GM23338 (cell line): ENCODE data around the gene NPM3. TPM values are rescaled to one million over a fixed set of nuclear protein-coding genes. Genes with fewer than 3 reads are reported as not detected.

Experiments
- ATAC-seq: fragments of 200-7000 bp; cut with Tn5 transposase; 3 replicates; pipeline ENCODE4 v1.9.1; 2020
- DNase-seq: peaks from one replicate; pipeline ENCODE4 v3.0.0-alpha.2; 2015; ENCODE audit warnings: low spot score
- H2AFZ ChIP-seq: fragments of 200-600 bp; sonication (generic); 2 replicates; pipeline ENCODE4 v1.8.0; 2016; ENCODE audit warnings: antibody characterized with exemption, mild to moderate bottlenecking, moderate library complexity
- H3F3A ChIP-seq: fragments of 200-600 bp; sonication (generic); replicated peaks from 2 replicates; pipeline ENCODE4 v1.8.0; 2017; ENCODE audit warnings: antibody characterized with exemption, mixed run types, low read depth
- H3K27ac ChIP-seq: fragments of 200-600 bp; sonication (generic); 2 replicates; pipeline ENCODE4 v1.6.1; 2016; ENCODE audit warnings: low read depth
- H3K27me3 ChIP-seq: fragments of 200-600 bp; sonication (generic); 2 replicates; pipeline ENCODE4 v1.8.0; 2016; ENCODE audit warnings: mild to moderate bottlenecking, mixed run types, moderate library complexity; ENCODE audit not compliant: insufficient read depth
- H3K36me3 ChIP-seq: fragments of 200-600 bp; sonication (generic); 2 replicates; pipeline ENCODE4 v1.8.0; 2016; ENCODE audit warnings: mild to moderate bottlenecking; ENCODE audit not compliant: insufficient read depth
- H3K4me1 ChIP-seq: fragments of 200-600 bp; sonication (generic); 2 replicates; pipeline ENCODE4 v1.8.0; 2016; ENCODE audit warnings: mild to moderate bottlenecking, moderate library complexity; ENCODE audit not compliant: insufficient read depth
- H3K4me2 ChIP-seq: fragments of 200-600 bp; sonication (generic); 2 replicates; pipeline ENCODE4 v1.7.1; 2017; ENCODE audit warnings: mixed run types
- H3K4me3 ChIP-seq: fragments of 200-600 bp; sonication (generic); 2 replicates; pipeline ENCODE4 v1.6.1; 2016; ENCODE audit warnings: mixed run types
- H3K79me2 ChIP-seq: fragments of 200-600 bp; sonication (generic); replicated peaks from 2 replicates; pipeline ENCODE4 v1.8.0; 2017; ENCODE audit warnings: mild to moderate bottlenecking; ENCODE audit not compliant: insufficient read depth
- H3K9me2 ChIP-seq: fragments of 200-600 bp; sonication (generic); 2 replicates; pipeline ENCODE4 v1.8.0; 2017; ENCODE audit not compliant: insufficient read depth
- H4K20me1 ChIP-seq: fragments of 200-600 bp; sonication (generic); replicated peaks from 2 replicates; pipeline ENCODE4 v1.8.0; 2017; ENCODE audit warnings: mild to moderate bottlenecking; ENCODE audit not compliant: insufficient read depth
- H3K27ac Mint-ChIP-seq: 2 replicates; pipeline ENCODE4 v1.8.0; 2020; ENCODE audit warnings: inconsistent platforms, mild to moderate bottlenecking, moderate library complexity, mixed read lengths
- H3K27me3 Mint-ChIP-seq: 3 replicates; pipeline ENCODE4 v1.8.0; 2022; ENCODE audit warnings: low read depth, mild to moderate bottlenecking, moderate library complexity, mixed read lengths, inconsistent platforms; ENCODE audit not compliant: insufficient read depth, poor library complexity
- H3K36me3 Mint-ChIP-seq: 3 replicates; pipeline ENCODE4 v1.8.0; 2021; ENCODE audit warnings: low read depth, mild to moderate bottlenecking, inconsistent platforms, moderate library complexity, mixed read lengths
- H3K4me1 Mint-ChIP-seq: 3 replicates; pipeline ENCODE4 v1.8.0; 2020; ENCODE audit warnings: mild to moderate bottlenecking, inconsistent platforms, mixed read lengths
- H3K4me3 Mint-ChIP-seq: 3 replicates; pipeline ENCODE4 v1.8.0; 2021; ENCODE audit warnings: moderate library complexity, mild to moderate bottlenecking, inconsistent platforms, mixed read lengths
- H3K9me3 Mint-ChIP-seq: 3 replicates; pipeline ENCODE4 v1.8.0; 2020; ENCODE audit warnings: moderate library complexity, mild to moderate bottlenecking, inconsistent platforms, mixed read lengths
- EZH2 ChIP-seq: fragments of 200-600 bp; sonication (generic); IDR thresholded peaks from one replicate; pipeline ENCODE4 v1.8.0; 2017; ENCODE audit warnings: antibody characterized with exemption, mild to moderate bottlenecking, low read depth; ENCODE audit not compliant: unreplicated experiment
- JUNB ChIP-seq: IDR thresholded peaks from one replicate; pipeline ENCODE4 v1.6.1; 2016; ENCODE audit warnings: antibody characterized with exemption; ENCODE audit not compliant: unreplicated experiment
- NANOG ChIP-seq: IDR thresholded peaks from 2 replicates; pipeline ENCODE4 v1.6.1; 2016; ENCODE audit warnings: antibody characterized with exemption, borderline replicate concordance
- STAT1 ChIP-seq: IDR thresholded peaks from one replicate; pipeline ENCODE4 v1.6.1; 2016; ENCODE audit warnings: antibody characterized with exemption; ENCODE audit not compliant: unreplicated experiment
- ZNF331 ChIP-seq: fragments of 250-450 bp; sonication (Bioruptor Pico); IDR thresholded peaks from 2 replicates; pipeline ENCODE4 v1.5.0; 2020; ENCODE audit warnings: low read depth, mild to moderate bottlenecking, moderate library complexity
- polyA plus RNA-seq: library from polyadenylated mRNA; unstranded; fragments of >200 nt; fragmentation: Nextera tagmentation; extraction: Ambion mirVana; gene quantifications from 2 replicates; pipeline ENCODE4 v1.2.1, GENCODE V29; 2016
- total RNA-seq: library from RNA; depleted of rRNA; stranded (reverse); fragments of >200 nt; shearing (Covaris generic); gene quantifications from 2 replicates; pipeline ENCODE4 v1.2.3, GENCODE V29; 2014
- TF ChIP-seq, protein P1 (sequence below): IDR thresholded peaks from one replicate; pipeline ENCODE4 v1.6.1; 2018; ENCODE audit warnings: antibody characterized with exemption; ENCODE audit not compliant: unreplicated experiment
- TF ChIP-seq, protein P2 (sequence below): fragments of 250-450 bp; sonication (Bioruptor Pico); IDR thresholded peaks from 2 replicates; pipeline ENCODE4 v1.5.0; 2020; ENCODE audit warnings: mild to moderate bottlenecking, moderate library complexity

Gene NPM3
- total and polyA plus RNA-seq, 2 experiments from 2014 or later, result 31.5 to 258 TPM

DNA sequence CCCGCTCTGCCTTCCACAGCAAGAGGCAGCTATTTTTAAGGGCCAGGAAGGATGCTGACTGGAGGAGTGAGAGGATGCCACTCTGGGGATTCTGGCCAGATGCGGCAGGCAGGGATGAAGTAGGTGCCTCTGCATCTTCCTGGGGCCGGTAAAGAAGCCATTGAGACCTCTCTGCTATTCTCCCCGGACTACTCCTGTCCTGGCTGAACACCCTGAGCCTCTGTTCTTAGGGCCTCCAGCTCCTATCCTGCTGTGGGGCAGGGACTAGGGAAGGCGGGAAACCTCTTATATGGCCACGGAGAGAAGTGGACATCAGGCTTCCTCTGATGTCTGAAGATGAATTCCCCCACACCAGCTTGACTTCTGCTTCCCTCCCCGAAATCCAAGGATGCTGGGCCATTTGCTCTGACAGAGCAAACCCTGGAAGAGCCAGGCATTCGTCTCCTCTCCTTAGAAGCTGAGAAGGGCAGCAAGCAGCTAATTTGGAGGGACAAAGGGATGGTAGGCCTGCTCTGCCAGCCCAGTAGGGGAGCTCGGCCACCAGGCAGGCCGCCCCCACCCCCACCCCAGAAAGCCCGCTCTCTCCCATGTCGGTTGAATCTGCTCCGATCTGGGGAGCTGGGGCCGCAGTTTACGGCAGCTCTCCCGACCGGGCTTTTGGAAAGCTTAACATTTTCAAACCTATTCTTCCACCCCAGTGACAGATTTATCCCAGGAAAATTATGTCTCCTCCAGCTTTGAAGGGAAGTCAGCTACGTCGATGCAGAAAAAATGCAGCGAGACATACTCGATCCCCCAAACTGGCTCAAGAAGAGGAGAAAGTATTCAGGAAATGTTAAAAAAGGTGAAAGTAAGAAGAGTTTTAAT, 10.1 kb downstream of the NPM3 start:
- Histone ChIP-seq H3K4me3 (peak overlapping the region; percentile 57), H3K79me2 (no peaks in the 10 kb centered on the region), H3K27ac (no peak overlapping the region), H2AFZ (no peak overlapping the region), H3K9me2 (no peaks in the 10 kb centered on the region), H3K36me3 (no peaks in the 10 kb centered on the region), H3K4me1 (peaks cover 41% of the 10 kb centered on the region), H3K27me3 (peaks cover 64% of the 10 kb centered on the region), H3K4me2 (peak overlapping the region; percentile 90), H3F3A (peaks cover 11% of the 10 kb centered on the region), H4K20me1 (no peaks in the 10 kb centered on the region)
- Mint-ChIP-seq H3K27ac (no peak overlapping the region), H3K4me3 (peak overlapping the region; percentile 64), H3K9me3 (no peaks in the 10 kb centered on the region), H3K4me1 (peaks cover 53% of the 10 kb centered on the region), H3K36me3 (peaks cover 6% of the 10 kb centered on the region), H3K27me3 (peaks cover 73% of the 10 kb centered on the region)
- DNase-seq, result peak; percentile 43
- ATAC-seq, result peak; percentile 6; the same call in 2 of the 3 replicates
- peak; percentile 43 for TF ChIP-seq EZH2
- no peak for TF ChIP-seq STAT1

DNA sequence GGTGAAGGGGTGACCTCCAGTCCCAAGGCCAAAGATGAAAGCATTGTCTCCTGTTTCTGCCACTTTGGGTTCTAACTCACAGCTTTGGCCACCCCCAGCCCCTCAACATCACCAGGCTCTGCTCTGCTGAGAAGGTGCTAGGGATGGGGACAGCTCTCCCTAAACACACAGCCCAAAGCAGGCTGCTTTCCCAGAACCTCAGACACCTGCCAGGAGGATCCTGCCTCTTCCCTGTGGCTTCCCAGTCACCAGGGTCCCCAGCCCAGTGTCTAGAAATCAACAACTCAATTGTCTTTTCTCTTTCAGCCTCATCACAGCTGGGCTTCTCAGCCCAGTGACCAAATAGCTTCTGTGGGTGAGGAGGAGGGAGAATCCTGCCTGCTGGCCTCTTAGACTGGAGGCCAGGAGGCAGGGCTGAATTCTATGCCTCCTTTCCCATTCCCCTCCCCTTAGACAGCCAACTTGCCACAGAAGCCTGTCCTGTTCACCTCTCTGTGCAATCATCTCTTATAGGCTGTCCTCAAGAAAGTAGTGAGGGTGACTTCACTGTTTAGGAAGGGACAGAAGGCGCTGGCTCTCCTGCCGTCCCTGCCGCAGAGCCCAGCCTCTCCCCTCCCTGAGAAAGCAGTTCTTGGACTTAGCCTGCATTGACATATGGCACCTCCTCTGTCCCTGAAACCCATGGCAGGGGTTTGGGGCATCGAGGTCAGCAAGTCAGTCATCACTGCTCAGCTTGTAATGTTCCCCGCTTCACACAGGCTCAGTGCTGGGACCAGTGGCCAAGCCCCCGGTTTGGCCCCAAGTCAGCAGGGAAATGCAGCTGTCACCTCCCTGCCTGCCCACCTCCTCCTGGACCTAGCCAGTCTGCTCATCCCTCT, 11.0 kb downstream of the NPM3 start:
- Mint-ChIP-seq H3K9me3 (no peaks in the 10 kb centered on the region), H3K27ac (no peak overlapping the region), H3K4me3 (no peak overlapping the region), H3K27me3 (peaks cover 65% of the 10 kb centered on the region), H3K4me1 (peaks cover 44% of the 10 kb centered on the region), H3K36me3 (peaks cover 1% of the 10 kb centered on the region; the same call in 2 of the 3 replicates)
- Histone ChIP-seq H3K4me3 (no peak overlapping the region), H3F3A (peaks cover 11% of the 10 kb centered on the region; the same call in 1 of the 2 replicates), H4K20me1 (no peaks in the 10 kb centered on the region), H3K9me2 (no peaks in the 10 kb centered on the region), H3K27ac (no peak overlapping the region), H3K36me3 (no peaks in the 10 kb centered on the region), H3K4me1 (peaks cover 35% of the 10 kb centered on the region), H3K4me2 (peak overlapping the region; percentile 90), H2AFZ (no peak overlapping the region), H3K79me2 (no peaks in the 10 kb centered on the region), H3K27me3 (peaks cover 55% of the 10 kb centered on the region)
- ATAC-seq (no peak), DNase-seq (no peak)
- TF ChIP-seq STAT1 (no peak), JUNB (no peak), ZNF331 (no peak), NANOG (no peak)
- TF ChIP-seq, protein P1, sequence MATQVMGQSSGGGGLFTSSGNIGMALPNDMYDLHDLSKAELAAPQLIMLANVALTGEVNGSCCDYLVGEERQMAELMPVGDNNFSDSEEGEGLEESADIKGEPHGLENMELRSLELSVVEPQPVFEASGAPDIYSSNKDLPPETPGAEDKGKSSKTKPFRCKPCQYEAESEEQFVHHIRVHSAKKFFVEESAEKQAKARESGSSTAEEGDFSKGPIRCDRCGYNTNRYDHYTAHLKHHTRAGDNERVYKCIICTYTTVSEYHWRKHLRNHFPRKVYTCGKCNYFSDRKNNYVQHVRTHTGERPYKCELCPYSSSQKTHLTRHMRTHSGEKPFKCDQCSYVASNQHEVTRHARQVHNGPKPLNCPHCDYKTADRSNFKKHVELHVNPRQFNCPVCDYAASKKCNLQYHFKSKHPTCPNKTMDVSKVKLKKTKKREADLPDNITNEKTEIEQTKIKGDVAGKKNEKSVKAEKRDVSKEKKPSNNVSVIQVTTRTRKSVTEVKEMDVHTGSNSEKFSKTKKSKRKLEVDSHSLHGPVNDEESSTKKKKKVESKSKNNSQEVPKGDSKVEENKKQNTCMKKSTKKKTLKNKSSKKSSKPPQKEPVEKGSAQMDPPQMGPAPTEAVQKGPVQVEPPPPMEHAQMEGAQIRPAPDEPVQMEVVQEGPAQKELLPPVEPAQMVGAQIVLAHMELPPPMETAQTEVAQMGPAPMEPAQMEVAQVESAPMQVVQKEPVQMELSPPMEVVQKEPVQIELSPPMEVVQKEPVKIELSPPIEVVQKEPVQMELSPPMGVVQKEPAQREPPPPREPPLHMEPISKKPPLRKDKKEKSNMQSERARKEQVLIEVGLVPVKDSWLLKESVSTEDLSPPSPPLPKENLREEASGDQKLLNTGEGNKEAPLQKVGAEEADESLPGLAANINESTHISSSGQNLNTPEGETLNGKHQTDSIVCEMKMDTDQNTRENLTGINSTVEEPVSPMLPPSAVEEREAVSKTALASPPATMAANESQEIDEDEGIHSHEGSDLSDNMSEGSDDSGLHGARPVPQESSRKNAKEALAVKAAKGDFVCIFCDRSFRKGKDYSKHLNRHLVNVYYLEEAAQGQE, result no peak
- TF ChIP-seq, protein P2, sequence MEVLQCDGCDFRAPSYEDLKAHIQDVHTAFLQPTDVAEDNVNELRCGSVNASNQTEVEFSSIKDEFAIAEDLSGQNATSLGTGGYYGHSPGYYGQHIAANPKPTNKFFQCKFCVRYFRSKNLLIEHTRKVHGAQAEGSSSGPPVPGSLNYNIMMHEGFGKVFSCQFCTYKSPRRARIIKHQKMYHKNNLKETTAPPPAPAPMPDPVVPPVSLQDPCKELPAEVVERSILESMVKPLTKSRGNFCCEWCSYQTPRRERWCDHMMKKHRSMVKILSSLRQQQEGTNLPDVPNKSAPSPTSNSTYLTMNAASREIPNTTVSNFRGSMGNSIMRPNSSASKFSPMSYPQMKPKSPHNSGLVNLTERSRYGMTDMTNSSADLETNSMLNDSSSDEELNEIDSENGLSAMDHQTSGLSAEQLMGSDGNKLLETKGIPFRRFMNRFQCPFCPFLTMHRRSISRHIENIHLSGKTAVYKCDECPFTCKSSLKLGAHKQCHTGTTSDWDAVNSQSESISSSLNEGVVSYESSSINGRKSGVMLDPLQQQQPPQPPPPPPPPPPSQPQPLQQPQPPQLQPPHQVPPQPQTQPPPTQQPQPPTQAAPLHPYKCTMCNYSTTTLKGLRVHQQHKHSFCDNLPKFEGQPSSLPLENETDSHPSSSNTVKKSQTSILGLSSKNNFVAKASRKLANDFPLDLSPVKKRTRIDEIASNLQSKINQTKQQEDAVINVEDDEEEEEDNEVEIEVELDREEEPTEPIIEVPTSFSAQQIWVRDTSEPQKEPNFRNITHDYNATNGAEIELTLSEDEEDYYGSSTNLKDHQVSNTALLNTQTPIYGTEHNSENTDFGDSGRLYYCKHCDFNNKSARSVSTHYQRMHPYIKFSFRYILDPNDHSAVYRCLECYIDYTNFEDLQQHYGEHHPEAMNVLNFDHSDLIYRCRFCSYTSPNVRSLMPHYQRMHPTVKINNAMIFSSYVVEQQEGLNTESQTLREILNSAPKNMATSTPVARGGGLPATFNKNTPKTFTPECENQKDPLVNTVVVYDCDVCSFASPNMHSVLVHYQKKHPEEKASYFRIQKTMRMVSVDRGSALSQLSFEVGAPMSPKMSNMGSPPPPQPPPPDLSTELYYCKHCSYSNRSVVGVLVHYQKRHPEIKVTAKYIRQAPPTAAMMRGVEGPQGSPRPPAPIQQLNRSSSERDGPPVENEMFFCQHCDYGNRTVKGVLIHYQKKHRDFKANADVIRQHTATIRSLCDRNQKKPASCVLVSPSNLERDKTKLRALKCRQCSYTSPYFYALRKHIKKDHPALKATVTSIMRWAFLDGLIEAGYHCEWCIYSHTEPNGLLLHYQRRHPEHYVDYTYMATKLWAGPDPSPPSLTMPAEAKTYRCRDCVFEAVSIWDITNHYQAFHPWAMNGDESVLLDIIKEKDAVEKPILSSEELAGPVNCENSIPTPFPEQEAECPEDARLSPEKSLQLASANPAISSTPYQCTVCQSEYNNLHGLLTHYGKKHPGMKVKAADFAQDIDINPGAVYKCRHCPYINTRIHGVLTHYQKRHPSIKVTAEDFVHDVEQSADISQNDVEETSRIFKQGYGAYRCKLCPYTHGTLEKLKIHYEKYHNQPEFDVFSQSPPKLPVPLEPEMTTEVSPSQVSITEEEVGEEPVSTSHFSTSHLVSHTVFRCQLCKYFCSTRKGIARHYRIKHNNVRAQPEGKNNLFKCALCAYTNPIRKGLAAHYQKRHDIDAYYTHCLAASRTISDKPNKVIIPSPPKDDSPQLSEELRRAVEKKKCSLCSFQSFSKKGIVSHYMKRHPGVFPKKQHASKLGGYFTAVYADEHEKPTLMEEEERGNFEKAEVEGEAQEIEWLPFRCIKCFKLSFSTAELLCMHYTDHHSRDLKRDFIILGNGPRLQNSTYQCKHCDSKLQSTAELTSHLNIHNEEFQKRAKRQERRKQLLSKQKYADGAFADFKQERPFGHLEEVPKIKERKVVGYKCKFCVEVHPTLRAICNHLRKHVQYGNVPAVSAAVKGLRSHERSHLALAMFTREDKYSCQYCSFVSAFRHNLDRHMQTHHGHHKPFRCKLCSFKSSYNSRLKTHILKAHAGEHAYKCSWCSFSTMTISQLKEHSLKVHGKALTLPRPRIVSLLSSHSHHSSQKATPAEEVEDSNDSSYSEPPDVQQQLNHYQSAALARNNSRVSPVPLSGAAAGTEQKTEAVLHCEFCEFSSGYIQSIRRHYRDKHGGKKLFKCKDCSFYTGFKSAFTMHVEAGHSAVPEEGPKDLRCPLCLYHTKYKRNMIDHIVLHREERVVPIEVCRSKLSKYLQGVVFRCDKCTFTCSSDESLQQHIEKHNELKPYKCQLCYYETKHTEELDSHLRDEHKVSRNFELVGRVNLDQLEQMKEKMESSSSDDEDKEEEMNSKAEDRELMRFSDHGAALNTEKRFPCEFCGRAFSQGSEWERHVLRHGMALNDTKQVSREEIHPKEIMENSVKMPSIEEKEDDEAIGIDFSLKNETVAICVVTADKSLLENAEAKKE (CRISPR knock-in tag), result no peak
